ENCODE data around the gene CYLD. TPM values are rescaled to one million over a fixed set of nuclear protein-coding genes. Genes with fewer than 3 reads are reported as not detected.

The CYLD gene
- total and polyA plus RNA-seq, 2 donors (not counting 1 experiment from before 2014, with no cell fraction given): 30.0 to 160 TPM

- no CpG with 5 or more reads among the region's 1 CpG for WGBS (ENCODE audit: insufficient coverage)
- Mint-ChIP-seq H3K27ac (no peak overlapping the region), H3K4me1 (peaks cover 34% of the 10 kb centered on the region), H3K9me3 (ENCODE audit: insufficient read depth) (peaks cover 8% of the 10 kb centered on the region), H3K4me3 (no peak overlapping the region), H3K27me3 (no peaks in the 10 kb centered on the region)
- H3K36me3 ChIP-seq (replicated peaks in 1 of 2; ENCODE audit: control extremely low read depth in 1 of 2, control insufficient read depth in 1 of 2, extremely low read depth in 1 of 2, insufficient read depth in 2 of 2, low read length in 1 of 2): peaks cover 2 to 55% of the 10 kb centered on the region in 2 experiments
- peaks cover 96% of the 10 kb centered on the region for H3K79me2 ChIP-seq (ENCODE audit: control insufficient read depth, insufficient read depth, low read length)
- no peak overlapping the region for H3K27ac ChIP-seq (ENCODE audit: low read length in 2 of 2)
- H4K20me1 ChIP-seq (ENCODE audit: control insufficient read depth, insufficient read depth, low read length, poor library complexity, severe bottlenecking): peaks cover 79% of the 10 kb centered on the region
- H3K27me3 ChIP-seq (replicated peaks in 1 of 4; ENCODE audit: control extremely low read depth in 1 of 4, control insufficient read depth in 3 of 4, insufficient read depth in 4 of 4, low read length in 3 of 4): no peaks in the 10 kb centered on the region
- no peak for DNase-seq
- no peak for ATAC-seq (ENCODE audit: low read depth)
- H3K9me3 ChIP-seq (ENCODE audit: control extremely low read depth in 1 of 3, control insufficient read depth in 2 of 3, insufficient read depth in 1 of 3, low read length in 2 of 3): peaks cover 0 to 10% (median 0%) of the 10 kb centered on the region in 3 donors
- TF ChIP-seq EZH2 (IDR thresholded peaks at IDR 0.05; ENCODE audit: borderline replicate concordance, insufficient read depth, low read depth, low read length, poor library complexity, severe bottlenecking): no peak
- TF ChIP-seq, protein P1, sequence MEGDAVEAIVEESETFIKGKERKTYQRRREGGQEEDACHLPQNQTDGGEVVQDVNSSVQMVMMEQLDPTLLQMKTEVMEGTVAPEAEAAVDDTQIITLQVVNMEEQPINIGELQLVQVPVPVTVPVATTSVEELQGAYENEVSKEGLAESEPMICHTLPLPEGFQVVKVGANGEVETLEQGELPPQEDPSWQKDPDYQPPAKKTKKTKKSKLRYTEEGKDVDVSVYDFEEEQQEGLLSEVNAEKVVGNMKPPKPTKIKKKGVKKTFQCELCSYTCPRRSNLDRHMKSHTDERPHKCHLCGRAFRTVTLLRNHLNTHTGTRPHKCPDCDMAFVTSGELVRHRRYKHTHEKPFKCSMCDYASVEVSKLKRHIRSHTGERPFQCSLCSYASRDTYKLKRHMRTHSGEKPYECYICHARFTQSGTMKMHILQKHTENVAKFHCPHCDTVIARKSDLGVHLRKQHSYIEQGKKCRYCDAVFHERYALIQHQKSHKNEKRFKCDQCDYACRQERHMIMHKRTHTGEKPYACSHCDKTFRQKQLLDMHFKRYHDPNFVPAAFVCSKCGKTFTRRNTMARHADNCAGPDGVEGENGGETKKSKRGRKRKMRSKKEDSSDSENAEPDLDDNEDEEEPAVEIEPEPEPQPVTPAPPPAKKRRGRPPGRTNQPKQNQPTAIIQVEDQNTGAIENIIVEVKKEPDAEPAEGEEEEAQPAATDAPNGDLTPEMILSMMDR (IDR thresholded peaks at IDR 0.05): no peak
- H3K4me3 ChIP-seq (ENCODE audit: control extremely low read depth in 1 of 5, extremely low read depth in 1 of 5, insufficient read depth in 1 of 5, low read depth in 2 of 5, low read length in 4 of 5): no peak overlapping the region
- POLR2A ChIA-PET: no interaction called here
- H2AFZ ChIP-seq (ENCODE audit: insufficient read depth, low read depth, low read length, poor library complexity, severe bottlenecking): no peak overlapping the region
- no peak overlapping the region for H3K4me2 ChIP-seq (replicated peaks; ENCODE audit: low read depth, low read length, poor library complexity, severe bottlenecking)
- CTCF ChIA-PET: no interaction called here
- no peak overlapping the region for H3K9ac ChIP-seq (ENCODE audit: low read length)
- intact Hi-C loops (cut with micrococcal nuclease): no loop called here
- no peaks in the 10 kb centered on the region for H3K4me1 ChIP-seq (ENCODE audit: control insufficient read depth in 2 of 2, insufficient read depth in 2 of 2, low read length in 2 of 2)
Observed at GRCh38 chr16:50765861-50766260, 24.0 kb downstream of the CYLD start.

- no CpG with 5 or more reads among the region's 2 CpGs for WGBS (ENCODE audit: insufficient coverage)
- Mint-ChIP-seq H3K9me3 (ENCODE audit: insufficient read depth) (peaks cover 8% of the 10 kb centered on the region), H3K4me3 (no peak overlapping the region), H3K27me3 (no peaks in the 10 kb centered on the region), H3K4me1 (peaks cover 26% of the 10 kb centered on the region), H3K27ac (no peak overlapping the region)
- Histone ChIP-seq H3K79me2 (ENCODE audit: control insufficient read depth, insufficient read depth, low read length) (peaks cover 97% of the 10 kb centered on the region), H3K36me3 (replicated peaks in 1 of 2; ENCODE audit: control extremely low read depth in 1 of 2, control insufficient read depth in 1 of 2, extremely low read depth in 1 of 2, insufficient read depth in 2 of 2, low read length in 1 of 2) (peaks cover 2 to 61% of the 10 kb centered on the region in 2 experiments), H3K9me3 (ENCODE audit: control extremely low read depth in 1 of 3, control insufficient read depth in 2 of 3, insufficient read depth in 1 of 3, low read length in 2 of 3) (peaks cover 0 to 10% (median 0%) of the 10 kb centered on the region in 3 donors), H3K4me1 (ENCODE audit: control insufficient read depth in 2 of 2, insufficient read depth in 2 of 2, low read length in 2 of 2) (no peaks in the 10 kb centered on the region), H2AFZ (ENCODE audit: insufficient read depth, low read depth, low read length, poor library complexity, severe bottlenecking) (no peak overlapping the region), H3K27me3 (replicated peaks in 1 of 4; ENCODE audit: control extremely low read depth in 1 of 4, control insufficient read depth in 3 of 4, insufficient read depth in 4 of 4, low read length in 3 of 4) (no peaks in the 10 kb centered on the region), H4K20me1 (ENCODE audit: control insufficient read depth, insufficient read depth, low read length, poor library complexity, severe bottlenecking) (peaks cover 80% of the 10 kb centered on the region), H3K27ac (ENCODE audit: low read length in 2 of 2) (no peak overlapping the region), H3K4me2 (replicated peaks; ENCODE audit: low read depth, low read length, poor library complexity, severe bottlenecking) (no peak overlapping the region), H3K4me3 (ENCODE audit: control extremely low read depth in 1 of 5, extremely low read depth in 1 of 5, insufficient read depth in 1 of 5, low read depth in 2 of 5, low read length in 4 of 5) (no peak overlapping the region), H3K9ac (ENCODE audit: low read length) (no peak overlapping the region)
- intact Hi-C loops (cut with micrococcal nuclease): no loop called here
- ChIA-PET POLR2A (no interaction called here), CTCF (interaction anchor here (0.9 kb wide), 1 partner anchor 12 kb away, joined by 3 read pairs; no protein-coding TSS in a partner anchor)
- DNase-seq (no peak), ATAC-seq (ENCODE audit: low read depth) (no peak)
- no peak for TF ChIP-seq EZH2 (IDR thresholded peaks at IDR 0.05; ENCODE audit: borderline replicate concordance, insufficient read depth, low read depth, low read length, poor library complexity, severe bottlenecking)
- TF ChIP-seq, protein P1 (IDR thresholded peaks at IDR 0.05): no peak
Observed at GRCh38 chr16:50767197-50767596, 25.3 kb downstream of the CYLD start.
